Measurements from ENCODE around the gene FAM20C.
"Not testable (repeated sequence)": the region's sequence is repeated elsewhere in the genome, so short reads cannot be mapped to it uniquely, and the experiment has no call there.

DNA sequence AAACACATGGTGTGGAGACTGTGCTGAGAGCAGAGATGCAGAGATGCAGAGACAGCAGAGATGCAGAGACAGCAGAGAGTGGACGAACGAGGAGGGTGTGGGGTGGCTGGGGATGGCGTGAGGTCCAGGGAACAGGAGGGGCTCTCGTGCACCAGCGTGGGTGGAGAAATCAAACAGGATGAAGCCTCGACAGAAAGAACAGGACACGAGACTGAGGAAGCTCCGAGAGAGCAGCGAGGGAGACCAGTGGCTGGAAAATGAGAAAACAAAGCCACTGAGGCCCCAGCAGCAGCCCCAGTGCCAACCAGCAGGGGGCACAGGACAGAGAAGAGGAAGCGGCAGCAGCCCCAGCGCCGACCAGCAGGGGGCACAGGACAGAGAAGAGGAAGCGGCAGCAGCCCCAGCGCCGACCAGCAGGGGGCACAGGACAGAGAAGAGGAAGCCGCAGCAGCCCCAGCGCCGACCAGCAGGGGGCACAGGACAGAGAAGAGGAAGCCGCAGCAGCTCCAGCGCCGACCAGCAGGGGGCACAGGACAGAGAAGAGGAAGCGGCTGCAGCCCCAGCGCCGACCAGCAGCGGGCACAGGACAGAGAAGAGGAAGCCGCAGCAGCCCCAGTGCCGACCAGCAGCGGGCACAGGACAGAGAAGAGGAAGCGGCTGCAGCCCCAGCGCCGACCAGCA, 70.4 kb downstream of the FAM20C start:
- TF ChIP-seq RFX5 (IDR thresholded peaks at IDR 0.05; ENCODE audit: borderline replicate concordance, low read depth, low read length); ATF3 (IDR thresholded peaks at IDR 0.05; ENCODE audit: insufficient read depth, low read depth, low read length); EZH2 (IDR thresholded peaks at IDR 0.05; ENCODE audit: low read depth, low read length, severe bottlenecking): not testable (repeated sequence)
